HEK293T (cell line): Measurements from ENCODE around the gene SPRYD3.

ENCODE experiments used
- ARNT ChIP-seq: fragments of 450-650 bp; IDR thresholded peaks from 2 replicates; pipeline ENCODE4 v1.6.1; 2017; ENCODE audit warnings: mild to moderate bottlenecking
- BHLHE40 ChIP-seq: fragments of 450-650 bp; IDR thresholded peaks from 2 replicates; pipeline ENCODE4 v1.6.1; 2016; ENCODE audit warnings: mild to moderate bottlenecking, moderate library complexity, borderline replicate concordance
- CTBP1 ChIP-seq: fragments of 450-650 bp; IDR thresholded peaks from 2 replicates; pipeline ENCODE4 v1.6.1; 2016; ENCODE audit warnings: borderline replicate concordance
- ELF4 ChIP-seq: fragments of 450-650 bp; IDR thresholded peaks from 2 replicates; pipeline ENCODE4 v1.6.1; 2017; ENCODE audit warnings: antibody characterized with exemption
- FOXM1 ChIP-seq: fragments of 450-650 bp; IDR thresholded peaks from 2 replicates; pipeline ENCODE4 v1.6.1; 2017; ENCODE audit warnings: mild to moderate bottlenecking, borderline replicate concordance
- LEF1 ChIP-seq: fragments of 450-650 bp; IDR thresholded peaks from 2 replicates; pipeline ENCODE4 v1.6.1; 2017; ENCODE audit warnings: mild to moderate bottlenecking, borderline replicate concordance
- NFRKB ChIP-seq: fragments of 450-650 bp; IDR thresholded peaks from 2 replicates; pipeline ENCODE4 v1.6.1; 2016; ENCODE audit warnings: mild to moderate bottlenecking, moderate library complexity
- SP1 ChIP-seq: fragments of 450-650 bp; IDR thresholded peaks from 2 replicates; pipeline ENCODE4 v1.6.1; 2017
- SUZ12 ChIP-seq: fragments of 450-650 bp; IDR thresholded peaks from 2 replicates; pipeline ENCODE4 v1.6.1; 2016; ENCODE audit warnings: mild to moderate bottlenecking
- TARDBP ChIP-seq: fragments of 450-650 bp; IDR thresholded peaks from 2 replicates; pipeline ENCODE4 v1.6.1; 2016

DNA sequence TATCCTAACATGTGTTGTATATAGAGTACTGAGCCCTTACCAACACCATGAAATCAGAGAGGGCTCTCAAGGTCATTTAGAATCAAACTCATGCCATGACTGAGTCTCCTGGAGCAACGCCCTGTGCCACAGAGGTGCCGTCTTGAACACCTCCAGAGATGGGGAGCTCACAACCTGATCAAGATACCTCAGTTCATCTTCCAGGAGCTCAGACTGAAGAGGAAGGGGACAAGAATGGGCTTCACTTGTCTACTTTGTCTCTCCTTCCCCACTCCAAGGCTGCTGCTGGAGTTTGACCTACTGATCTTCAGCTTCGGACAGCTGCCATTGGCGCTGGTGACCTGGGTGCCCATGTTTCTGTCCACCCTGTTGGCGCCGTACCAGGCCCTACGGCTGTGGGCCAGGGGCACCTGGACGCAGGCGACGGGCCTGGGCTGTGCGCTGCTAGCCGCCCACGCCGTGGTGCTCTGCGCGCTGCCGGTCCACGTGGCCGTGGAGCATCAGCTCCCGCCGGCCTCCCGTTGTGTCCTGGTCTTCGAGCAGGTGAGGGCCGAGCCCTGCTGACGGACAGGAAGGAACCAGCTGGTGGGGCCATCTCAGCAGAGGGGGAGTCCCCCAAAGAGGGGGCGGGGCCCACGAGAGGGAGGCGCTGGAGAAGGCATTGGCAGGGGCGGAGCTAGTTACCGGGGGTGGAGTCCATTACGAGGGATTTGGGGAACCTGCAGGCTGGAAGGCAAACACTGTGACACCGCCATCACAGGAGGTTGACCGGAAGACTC lies 36.1 kb upstream of the SPRYD3 start:
- TF ChIP-seq CTBP1 (no peak), TARDBP (no peak), BHLHE40 (no peak), SP1 (no peak), SUZ12 (no peak), FOXM1 (no peak), LEF1 (no peak), ARNT (no peak), NFRKB (no peak), ELF4 (no peak)
